ENCODE data around the gene RGR.

Gene RGR

GRCh38 chr10:84302223-84302622, 57.4 kb downstream of the RGR start:
- DNase-seq: no peak

GRCh38 chr10:84306751-84307384, 62.0 kb downstream of the RGR start:
- no peak for DNase-seq

GRCh38 chr10:84308021-84308420, 63.2 kb downstream of the RGR start:
- no peak for DNase-seq

- peak; percentile 37 for DNase-seq
Observed at GRCh38 chr10:84308481-84309304, 63.8 kb downstream of the RGR start.
